ENCODE data around the gene DCTN3. TPM values are rescaled to one million over a fixed set of nuclear protein-coding genes. Genes with fewer than 3 reads are reported as not detected.
A peak's percentile ranks its signal among the peaks of the same experiment; 100 is the strongest.

Gene DCTN3
- total RNA-seq, 1 donor from 2014 or later, result 94.8 TPM

DNA sequence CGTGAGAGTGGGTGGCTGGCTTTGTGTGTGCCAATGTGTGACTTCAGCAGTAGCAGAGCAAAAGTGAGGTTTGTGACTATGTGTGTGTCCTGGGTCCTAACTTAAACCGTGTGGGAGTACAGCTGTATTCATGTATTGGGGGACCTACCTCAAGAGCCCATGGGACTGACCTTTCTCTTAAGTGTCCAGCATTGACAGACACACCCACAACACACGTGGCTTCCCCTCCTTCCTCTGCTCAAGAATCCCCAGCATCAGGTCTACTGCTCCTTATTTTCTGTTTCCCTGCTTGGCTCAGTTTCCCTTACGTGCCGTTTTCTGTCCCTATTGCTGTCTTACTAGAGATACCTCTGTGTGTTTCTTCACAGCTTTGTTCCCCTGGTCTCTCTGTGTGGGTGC lies 32.3 kb upstream of the DCTN3 start:
- no peak overlapping the region for H2AFZ ChIP-seq (ENCODE audit: low read depth, low read length)
- H3K36me3 ChIP-seq (ENCODE audit: insufficient read depth, low read length), result no peaks in the 10 kb centered on the region
- Mint-ChIP-seq H3K36me3 (ENCODE audit: low read depth, unreplicated experiment) (peaks cover 9% of the 10 kb centered on the region), H3K27ac (ENCODE audit: unreplicated experiment) (peak overlapping the region; percentile 90), H3K4me3 (ENCODE audit: unreplicated experiment) (peak overlapping the region; percentile 87), H3K9me3 (ENCODE audit: unreplicated experiment) (no peaks in the 10 kb centered on the region), H3K4me1 (ENCODE audit: low read depth, unreplicated experiment) (peaks cover 36% of the 10 kb centered on the region), H3K27me3 (ENCODE audit: low read depth, unreplicated experiment) (peaks cover 5% of the 10 kb centered on the region)
- TF ChIP-seq, protein P1, sequence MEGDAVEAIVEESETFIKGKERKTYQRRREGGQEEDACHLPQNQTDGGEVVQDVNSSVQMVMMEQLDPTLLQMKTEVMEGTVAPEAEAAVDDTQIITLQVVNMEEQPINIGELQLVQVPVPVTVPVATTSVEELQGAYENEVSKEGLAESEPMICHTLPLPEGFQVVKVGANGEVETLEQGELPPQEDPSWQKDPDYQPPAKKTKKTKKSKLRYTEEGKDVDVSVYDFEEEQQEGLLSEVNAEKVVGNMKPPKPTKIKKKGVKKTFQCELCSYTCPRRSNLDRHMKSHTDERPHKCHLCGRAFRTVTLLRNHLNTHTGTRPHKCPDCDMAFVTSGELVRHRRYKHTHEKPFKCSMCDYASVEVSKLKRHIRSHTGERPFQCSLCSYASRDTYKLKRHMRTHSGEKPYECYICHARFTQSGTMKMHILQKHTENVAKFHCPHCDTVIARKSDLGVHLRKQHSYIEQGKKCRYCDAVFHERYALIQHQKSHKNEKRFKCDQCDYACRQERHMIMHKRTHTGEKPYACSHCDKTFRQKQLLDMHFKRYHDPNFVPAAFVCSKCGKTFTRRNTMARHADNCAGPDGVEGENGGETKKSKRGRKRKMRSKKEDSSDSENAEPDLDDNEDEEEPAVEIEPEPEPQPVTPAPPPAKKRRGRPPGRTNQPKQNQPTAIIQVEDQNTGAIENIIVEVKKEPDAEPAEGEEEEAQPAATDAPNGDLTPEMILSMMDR (IDR thresholded peaks at IDR 0.05; ENCODE audit: insufficient read depth, low read depth, low read length), result no peak
- no peak for TF ChIP-seq EZH2 (IDR thresholded peaks at IDR 0.05; ENCODE audit: insufficient read depth, low read length)
- FAIRE-seq (no peak), DNase-seq (ENCODE audit: low read depth) (no peak)
- H3K4me3 ChIP-seq (ENCODE audit: insufficient read depth, low read depth, low read length), result peak overlapping the region; percentile 49
- no peaks in the 10 kb centered on the region for H4K20me1 ChIP-seq (ENCODE audit: insufficient read depth, low read length)
- no peaks in the 10 kb centered on the region for H3K27me3 ChIP-seq (ENCODE audit: insufficient read depth, low read length)
- H3K27ac ChIP-seq (ENCODE audit: low read depth, low read length), result no peak overlapping the region
- H3K4me1 ChIP-seq (ENCODE audit: insufficient read depth, low read length), result peaks cover 27% of the 10 kb centered on the region
- H3K9me3 ChIP-seq (ENCODE audit: insufficient read depth, low read depth, low read length), result no peaks in the 10 kb centered on the region
- peaks cover 2% of the 10 kb centered on the region for H3K79me2 ChIP-seq (ENCODE audit: insufficient read depth, low read length)
- peak overlapping the region; percentile 86 for H3K4me2 ChIP-seq (ENCODE audit: low read length)
- H3K9ac ChIP-seq (ENCODE audit: low read length), result peak overlapping the region; percentile 60

DNA sequence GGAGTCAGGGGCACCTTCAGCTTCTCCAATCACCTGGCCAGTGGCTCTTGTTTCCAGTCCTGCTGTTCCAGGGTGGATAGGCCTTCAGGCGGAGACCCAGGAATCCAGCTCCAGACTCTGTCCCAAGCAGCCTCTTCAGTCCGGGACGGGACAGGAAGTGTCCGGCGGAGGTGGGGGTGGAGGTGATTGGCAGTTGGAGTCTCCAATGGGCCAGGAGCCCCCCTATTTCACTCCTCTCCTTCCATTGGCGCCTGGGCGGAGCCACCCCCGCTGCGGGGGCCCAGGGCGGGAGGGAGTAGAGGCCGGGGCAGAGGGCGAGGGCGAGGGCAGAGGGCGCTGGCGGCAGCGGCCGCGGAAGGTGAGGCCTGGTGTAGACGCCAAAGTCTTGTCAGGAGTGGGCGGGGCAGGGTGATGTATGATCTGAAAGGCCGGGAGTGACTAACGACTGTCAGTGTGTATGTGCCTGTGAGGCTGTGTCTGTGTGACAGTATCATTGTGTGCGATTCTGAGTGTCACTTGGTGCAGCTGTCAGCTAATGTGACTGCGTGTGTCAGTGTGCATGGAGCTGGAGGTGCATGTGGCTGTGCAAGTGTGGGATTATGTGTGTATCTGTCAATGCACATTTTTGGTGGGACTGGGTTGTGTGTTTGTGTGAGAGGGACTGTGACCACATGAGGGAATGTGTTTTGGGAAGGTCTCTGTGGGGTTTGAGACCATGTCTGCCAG lies 31.7 kb upstream of the DCTN3 start, which contains the start of gene IL11RA:
Gene IL11RA (plus strand): TSS at position 310 of the 726 bp plus-strand sequence. CDS start 3,033 bp downstream, outside the sequence.
- H3K27me3 Mint-ChIP-seq (ENCODE audit: low read depth, unreplicated experiment), result peaks cover 5% of the 10 kb centered on the region
- peaks cover 9% of the 10 kb centered on the region for H3K36me3 Mint-ChIP-seq (ENCODE audit: low read depth, unreplicated experiment)
- peaks cover 40% of the 10 kb centered on the region for H3K4me1 Mint-ChIP-seq (ENCODE audit: low read depth, unreplicated experiment)
- peaks cover 4% of the 10 kb centered on the region for H4K20me1 ChIP-seq (ENCODE audit: insufficient read depth, low read length)
- TF ChIP-seq, protein P1 (IDR thresholded peaks at IDR 0.05; ENCODE audit: insufficient read depth, low read depth, low read length), result no peak
- no peak for TF ChIP-seq EZH2 (IDR thresholded peaks at IDR 0.05; ENCODE audit: insufficient read depth, low read length)
- H3K4me3 ChIP-seq (ENCODE audit: insufficient read depth, low read depth, low read length), result peak within 1 kb of the TSS; percentile 49
- peak within 1 kb of the TSS; percentile 87 for H3K4me3 Mint-ChIP-seq (ENCODE audit: unreplicated experiment)
- H3K36me3 ChIP-seq (ENCODE audit: insufficient read depth, low read length), result no peaks in the 10 kb centered on the region
- H3K4me2 ChIP-seq (ENCODE audit: low read length), result peak within 1 kb of the TSS; percentile 86
- no peaks in the 10 kb centered on the region for H3K27me3 ChIP-seq (ENCODE audit: insufficient read depth, low read length)
- peaks cover 8% of the 10 kb centered on the region for H3K79me2 ChIP-seq (ENCODE audit: insufficient read depth, low read length)
- H3K4me1 ChIP-seq (ENCODE audit: insufficient read depth, low read length), result peaks cover 32% of the 10 kb centered on the region
- H3K9ac ChIP-seq (ENCODE audit: low read length), result peak within 1 kb of the TSS; percentile 60
- DNase-seq (ENCODE audit: low read depth) (peak; percentile 84), FAIRE-seq (no peak)
- H2AFZ ChIP-seq (ENCODE audit: low read depth, low read length), result peak within 1 kb of the TSS; percentile 69
- no peaks in the 10 kb centered on the region for H3K9me3 ChIP-seq (ENCODE audit: insufficient read depth, low read depth, low read length)
- peak within 1 kb of the TSS; percentile 90 for H3K27ac Mint-ChIP-seq (ENCODE audit: unreplicated experiment)
- H3K9me3 Mint-ChIP-seq (ENCODE audit: unreplicated experiment), result no peaks in the 10 kb centered on the region
- peak within 1 kb of the TSS; percentile 6 for H3K27ac ChIP-seq (ENCODE audit: low read depth, low read length)

DNA sequence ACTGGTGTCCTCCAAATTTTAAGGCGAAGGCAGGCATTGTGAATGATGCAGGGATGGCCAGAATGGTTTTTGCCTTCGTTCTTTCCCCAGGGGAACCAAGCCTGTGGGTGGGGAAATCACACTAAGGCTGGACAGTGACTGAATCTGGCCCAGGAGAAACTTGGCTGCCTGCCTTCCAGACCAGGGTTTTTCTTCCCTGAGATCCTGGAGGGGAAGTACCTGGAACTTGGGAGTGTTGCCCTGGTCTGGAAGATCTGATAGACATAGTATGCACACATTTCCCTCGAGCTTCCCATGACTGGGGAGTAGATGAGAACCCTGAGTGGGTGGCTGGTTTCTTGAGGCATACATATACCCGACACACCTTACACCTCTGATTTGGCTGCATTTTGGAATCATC lies 31.0 kb upstream of the DCTN3 start:
- peak overlapping the region; percentile 86 for H3K4me2 ChIP-seq (ENCODE audit: low read length)

More for the DNA sequence above, 31.0 kb upstream of the DCTN3 start:
- H3K4me3 ChIP-seq (ENCODE audit: insufficient read depth, low read depth, low read length), result peak overlapping the region; percentile 49
- H3K4me3 Mint-ChIP-seq (ENCODE audit: unreplicated experiment), result peak overlapping the region; percentile 87
- H3K9me3 ChIP-seq (ENCODE audit: insufficient read depth, low read depth, low read length), result no peaks in the 10 kb centered on the region
- peaks cover 40% of the 10 kb centered on the region for H3K4me1 Mint-ChIP-seq (ENCODE audit: low read depth, unreplicated experiment)
- no peaks in the 10 kb centered on the region for H3K9me3 Mint-ChIP-seq (ENCODE audit: unreplicated experiment)
- peaks cover 3% of the 10 kb centered on the region for H3K27me3 Mint-ChIP-seq (ENCODE audit: low read depth, unreplicated experiment)
- no peak overlapping the region for H3K27ac ChIP-seq (ENCODE audit: low read depth, low read length)
- DNase-seq (ENCODE audit: low read depth), result peak; percentile 33
- no peak overlapping the region for H3K27ac Mint-ChIP-seq (ENCODE audit: unreplicated experiment)
- no peaks in the 10 kb centered on the region for H3K27me3 ChIP-seq (ENCODE audit: insufficient read depth, low read length)
- peak overlapping the region; percentile 69 for H2AFZ ChIP-seq (ENCODE audit: low read depth, low read length)
- peaks cover 4% of the 10 kb centered on the region for H4K20me1 ChIP-seq (ENCODE audit: insufficient read depth, low read length)
- H3K79me2 ChIP-seq (ENCODE audit: insufficient read depth, low read length), result peaks cover 8% of the 10 kb centered on the region
- no peaks in the 10 kb centered on the region for H3K36me3 ChIP-seq (ENCODE audit: insufficient read depth, low read length)
- peak overlapping the region; percentile 60 for H3K9ac ChIP-seq (ENCODE audit: low read length)
- peaks cover 7% of the 10 kb centered on the region for H3K36me3 Mint-ChIP-seq (ENCODE audit: low read depth, unreplicated experiment)
- peaks cover 38% of the 10 kb centered on the region for H3K4me1 ChIP-seq (ENCODE audit: insufficient read depth, low read length)
- no peak for FAIRE-seq
- TF ChIP-seq EZH2 (IDR thresholded peaks at IDR 0.05; ENCODE audit: insufficient read depth, low read length), result no peak
- TF ChIP-seq, protein P1 (IDR thresholded peaks at IDR 0.05; ENCODE audit: insufficient read depth, low read depth, low read length), result no peak

Measured in astrocyte (in vitro differentiated cells and primary cell).